Hepatocyte (in vitro differentiated cells): ENCODE data around the gene LVRN. TPM values are rescaled to one million over a fixed set of nuclear protein-coding genes. Genes with fewer than 3 reads are reported as not detected.

ENCODE experiments used
- DNase-seq: peaks from one replicate; pipeline ENCODE4 v3.0.0-alpha.2; 2016; ENCODE audit warnings: low spot score
- H2AFZ ChIP-seq: fragments of 200-600 bp; sonication (generic); 2 replicates; pipeline ENCODE4 v1.6.0; 2016; ENCODE audit warnings: antibody characterized with exemption, mild to moderate bottlenecking
- H3K27ac ChIP-seq: fragments of 200-600 bp; sonication (generic); 2 replicates; pipeline ENCODE4 v1.5.1; 2016; ENCODE audit warnings: mild to moderate bottlenecking
- H3K27me3 ChIP-seq: fragments of 200-600 bp; sonication (generic); 2 replicates; pipeline ENCODE4 v1.6.1; 2016
- H3K36me3 ChIP-seq: fragments of 200-600 bp; sonication (generic); replicated peaks from 2 replicates; pipeline ENCODE4 v1.5.1; 2016; ENCODE audit warnings: low read depth; ENCODE audit not compliant: insufficient read depth
- H3K4me1 ChIP-seq: fragments of 200-600 bp; sonication (generic); 2 replicates; pipeline ENCODE4 v1.5.1; 2016; ENCODE audit warnings: mild to moderate bottlenecking, moderate library complexity; ENCODE audit not compliant: insufficient read depth
- H3K4me2 ChIP-seq: fragments of 200-600 bp; sonication (generic); 2 replicates; pipeline ENCODE4 v1.6.0; 2016
- H3K4me3 ChIP-seq: fragments of 200-600 bp; sonication (generic); 2 replicates; pipeline ENCODE4 v1.5.1; 2016; ENCODE audit warnings: mild to moderate bottlenecking
- H3K79me2 ChIP-seq: fragments of 200-600 bp; sonication (generic); 2 replicates; pipeline ENCODE4 v1.6.0; 2017; ENCODE audit warnings: mild to moderate bottlenecking
- H3K9me2 ChIP-seq: fragments of 200-600 bp; sonication (generic); replicated peaks from 2 replicates; pipeline ENCODE4 v1.6.0; 2017; ENCODE audit warnings: mild to moderate bottlenecking; ENCODE audit not compliant: insufficient read depth
- H3K9me3 ChIP-seq: fragments of 200-600 bp; sonication (generic); 2 replicates; pipeline ENCODE4 v1.5.1; 2016; ENCODE audit warnings: low read depth, mild to moderate bottlenecking
- H4K20me1 ChIP-seq: fragments of 200-600 bp; sonication (generic); 2 replicates; pipeline ENCODE4 v1.6.0; 2016; ENCODE audit warnings: mild to moderate bottlenecking; ENCODE audit not compliant: insufficient read depth, poor library complexity, severe bottlenecking
- EZH2 ChIP-seq: fragments of 200-600 bp; sonication (generic); IDR thresholded peaks from 2 replicates; pipeline ENCODE4 v1.6.1; 2016; ENCODE audit warnings: antibody characterized with exemption, mild to moderate bottlenecking, borderline replicate concordance
- EZH2phosphoT487 ChIP-seq: fragments of 200-600 bp; sonication (generic); IDR thresholded peaks from one replicate; pipeline ENCODE4 v1.6.1; 2018; ENCODE audit warnings: antibody characterized with exemption, mild to moderate bottlenecking, low read depth, moderate library complexity; ENCODE audit not compliant: unreplicated experiment, severe bottlenecking
- WGBS: methylation state at CpG from one replicate; pipeline ENCODE4 v1.1.6; 2016; ENCODE audit warnings: low lambda C conversion rate; ENCODE audit errors: missing lambda C conversion rate; 5-methylcytosine and 5-hydroxymethylcytosine counted together
- polyA plus RNA-seq: library from polyadenylated mRNA; unstranded; fragments of >200 nt; fragmentation: Nextera tagmentation; extraction: Ambion mirVana; gene quantifications from 2 replicates; pipeline ENCODE4 v1.2.1, GENCODE V29; 2016
- total RNA-seq: library from RNA; depleted of rRNA; stranded (reverse); fragments of >200 nt; gene quantifications from 2 replicates; pipeline ENCODE4 v1.2.3, GENCODE V29; 2014
- TF ChIP-seq, protein P1 (sequence below): fragments of 200-600 bp; sonication (generic); IDR thresholded peaks from 2 replicates; pipeline ENCODE4 v1.5.1; 2016; ENCODE audit warnings: antibody characterized with exemption, mild to moderate bottlenecking; ENCODE audit not compliant: poor library complexity

Gene LVRN
- total and polyA plus RNA-seq, 2 experiments from 2014 or later = 0.43 TPM; not detected in 1

DNA sequence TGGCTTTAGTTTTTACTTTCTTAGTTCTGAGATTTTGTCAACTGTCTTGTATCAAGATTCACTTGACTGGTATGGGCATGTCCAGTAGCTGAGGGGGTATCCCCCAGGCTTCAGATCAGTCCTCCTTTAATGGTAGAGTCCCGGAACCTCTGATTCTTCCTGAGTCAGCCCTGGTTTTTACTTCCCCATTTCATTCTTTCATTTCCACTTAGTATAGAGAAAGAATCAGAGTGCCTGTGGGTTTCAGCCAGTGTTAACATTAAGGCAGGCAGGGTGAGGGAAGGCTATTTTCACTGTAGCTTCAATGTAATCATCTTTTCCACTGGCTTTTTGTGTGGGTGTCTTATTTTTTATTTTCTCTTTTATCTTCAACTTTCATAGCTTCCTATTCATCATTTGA, 114.2 kb downstream of the LVRN start:
- no peaks in the 10 kb centered on the region for H3K36me3 ChIP-seq
- TF ChIP-seq EZH2phosphoT487 (no peak), EZH2 (no peak)
- TF ChIP-seq, protein P1, sequence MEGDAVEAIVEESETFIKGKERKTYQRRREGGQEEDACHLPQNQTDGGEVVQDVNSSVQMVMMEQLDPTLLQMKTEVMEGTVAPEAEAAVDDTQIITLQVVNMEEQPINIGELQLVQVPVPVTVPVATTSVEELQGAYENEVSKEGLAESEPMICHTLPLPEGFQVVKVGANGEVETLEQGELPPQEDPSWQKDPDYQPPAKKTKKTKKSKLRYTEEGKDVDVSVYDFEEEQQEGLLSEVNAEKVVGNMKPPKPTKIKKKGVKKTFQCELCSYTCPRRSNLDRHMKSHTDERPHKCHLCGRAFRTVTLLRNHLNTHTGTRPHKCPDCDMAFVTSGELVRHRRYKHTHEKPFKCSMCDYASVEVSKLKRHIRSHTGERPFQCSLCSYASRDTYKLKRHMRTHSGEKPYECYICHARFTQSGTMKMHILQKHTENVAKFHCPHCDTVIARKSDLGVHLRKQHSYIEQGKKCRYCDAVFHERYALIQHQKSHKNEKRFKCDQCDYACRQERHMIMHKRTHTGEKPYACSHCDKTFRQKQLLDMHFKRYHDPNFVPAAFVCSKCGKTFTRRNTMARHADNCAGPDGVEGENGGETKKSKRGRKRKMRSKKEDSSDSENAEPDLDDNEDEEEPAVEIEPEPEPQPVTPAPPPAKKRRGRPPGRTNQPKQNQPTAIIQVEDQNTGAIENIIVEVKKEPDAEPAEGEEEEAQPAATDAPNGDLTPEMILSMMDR = no peak
- peaks cover 2% of the 10 kb centered on the region for H3K27me3 ChIP-seq
- H3K4me3 ChIP-seq = no peak overlapping the region
- no peak overlapping the region for H2AFZ ChIP-seq
- no peaks in the 10 kb centered on the region for H3K4me1 ChIP-seq
- no peaks in the 10 kb centered on the region for H4K20me1 ChIP-seq
- no peaks in the 10 kb centered on the region for H3K79me2 ChIP-seq
- no peak overlapping the region for H3K27ac ChIP-seq
- H3K9me2 ChIP-seq = no peaks in the 10 kb centered on the region
- no peak for DNase-seq
- WGBS = 95% methylated on average over 1 of the region's 1 CpG
- no peaks in the 10 kb centered on the region for H3K9me3 ChIP-seq
- H3K4me2 ChIP-seq = no peak overlapping the region

Other genes starting within 250 kb of the LVRN start
- 29.5 and 29.8 TPM in 2 replicates for gene CDO1, start 145.8 kb upstream of the LVRN start, total RNA-seq
- 8.4 and 17.5 TPM in 2 replicates for gene CDO1, start 145.8 kb upstream of the LVRN start, polyA plus RNA-seq
- 48.3 and 85.7 TPM in 2 replicates for gene ATG12, start 120.9 kb upstream of the LVRN start, total RNA-seq
- gene ATG12, start 120.9 kb upstream of the LVRN start, polyA plus RNA-seq = 65.3 and 66.0 TPM in 2 replicates
- gene AP3S1, start 120.5 kb upstream of the LVRN start, total RNA-seq = 122 and 362 TPM in 2 replicates
- 130 and 148 TPM in 2 replicates for gene AP3S1, start 120.5 kb upstream of the LVRN start, polyA plus RNA-seq
- 0.07 TPM in 1 of 2 replicates, not detected in the other for gene ARL14EPL, start 70.0 kb downstream of the LVRN start, total RNA-seq
- not detected in 2 replicates for gene ARL14EPL, start 70.0 kb downstream of the LVRN start, polyA plus RNA-seq
- gene COMMD10, start 122.5 kb downstream of the LVRN start, total RNA-seq = 52.2 and 62.6 TPM in 2 replicates
- 37.6 and 37.7 TPM in 2 replicates for gene COMMD10, start 122.5 kb downstream of the LVRN start, polyA plus RNA-seq